ENCODE results near the gene RASA3. TPM values are rescaled to one million over a fixed set of nuclear protein-coding genes. Genes with fewer than 3 reads are reported as not detected.
"Not testable (repeated sequence)": the region's sequence is repeated elsewhere in the genome, so short reads cannot be mapped to it uniquely, and the experiment has no call there.

Gene RASA3
- total RNA-seq, 4 donors from 2014 or later: 28.1 to 73.4 (median 56.8) TPM

GRCh38 chr13:114127473-114128347 lies 4.7 kb downstream of the RASA3 start:
- DNase-seq (ENCODE audit: low spot score): no peak
- TF ChIP-seq CTCF (IDR thresholded peaks at IDR 0.05): no peak
- no peak for ATAC-seq (ENCODE audit: low FRiP score)

- no peak for DNase-seq (ENCODE audit: low spot score)
- ATAC-seq (ENCODE audit: low FRiP score): no peak
- no peak for TF ChIP-seq CTCF (IDR thresholded peaks at IDR 0.05)
Measured at GRCh38 chr13:114126789-114127472, 5.5 kb downstream of the RASA3 start.

GRCh38 chr13:114126086-114126485 lies 6.3 kb downstream of the RASA3 start:
- not testable (repeated sequence) for DNase-seq (ENCODE audit: low spot score)

GRCh38 chr13:114125589-114125988 lies 6.8 kb downstream of the RASA3 start:
- no peak for TF ChIP-seq CTCF (IDR thresholded peaks at IDR 0.05)
- no peak for DNase-seq (ENCODE audit: low spot score)
- ATAC-seq (ENCODE audit: low FRiP score): no peak

More at GRCh38 chr13:114126086-114126485, 6.3 kb downstream of the RASA3 start:
- not testable (repeated sequence) for ATAC-seq (ENCODE audit: low FRiP score)

GRCh38 chr13:114124921-114125320 lies 7.5 kb downstream of the RASA3 start:
- ATAC-seq (ENCODE audit: low FRiP score): no peak

GRCh38 chr13:114124431-114124830 lies 8.0 kb downstream of the RASA3 start:
- ATAC-seq (ENCODE audit: low FRiP score) (no peak), DNase-seq (ENCODE audit: low spot score) (no peak)
- no peak for TF ChIP-seq CTCF (IDR thresholded peaks at IDR 0.05)

More at GRCh38 chr13:114124921-114125320, 7.5 kb downstream of the RASA3 start:
- no peak for TF ChIP-seq CTCF (IDR thresholded peaks at IDR 0.05)
- DNase-seq (ENCODE audit: low spot score): no peak

GRCh38 chr13:114123876-114124275 lies 8.5 kb downstream of the RASA3 start:
- no peak for TF ChIP-seq CTCF (IDR thresholded peaks at IDR 0.05)
- ATAC-seq (ENCODE audit: low FRiP score) (no peak), DNase-seq (ENCODE audit: low spot score) (no peak)
